ENCODE data around the gene DOCK8.

DNA sequence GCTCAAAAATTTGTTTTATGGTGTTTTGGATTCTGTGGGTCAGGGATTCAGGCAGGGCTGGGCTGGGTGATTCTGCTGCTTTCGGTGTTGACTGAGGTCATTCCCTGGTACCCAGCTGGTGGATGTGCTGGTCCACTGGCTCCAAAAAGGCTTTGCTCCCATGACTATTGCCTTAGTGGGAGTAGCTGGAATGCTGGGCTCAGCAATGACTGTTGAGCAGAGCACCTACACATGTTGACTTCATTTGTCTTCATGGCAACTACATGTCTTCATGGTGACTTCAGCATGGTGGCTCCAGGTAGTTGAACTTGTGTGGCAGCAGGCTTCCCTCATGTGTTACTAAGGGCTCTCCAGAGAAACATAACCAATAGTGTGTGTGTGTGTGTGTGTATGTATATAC, 297.2 kb downstream of the DOCK8 start:
- TF ChIP-seq, protein P1, sequence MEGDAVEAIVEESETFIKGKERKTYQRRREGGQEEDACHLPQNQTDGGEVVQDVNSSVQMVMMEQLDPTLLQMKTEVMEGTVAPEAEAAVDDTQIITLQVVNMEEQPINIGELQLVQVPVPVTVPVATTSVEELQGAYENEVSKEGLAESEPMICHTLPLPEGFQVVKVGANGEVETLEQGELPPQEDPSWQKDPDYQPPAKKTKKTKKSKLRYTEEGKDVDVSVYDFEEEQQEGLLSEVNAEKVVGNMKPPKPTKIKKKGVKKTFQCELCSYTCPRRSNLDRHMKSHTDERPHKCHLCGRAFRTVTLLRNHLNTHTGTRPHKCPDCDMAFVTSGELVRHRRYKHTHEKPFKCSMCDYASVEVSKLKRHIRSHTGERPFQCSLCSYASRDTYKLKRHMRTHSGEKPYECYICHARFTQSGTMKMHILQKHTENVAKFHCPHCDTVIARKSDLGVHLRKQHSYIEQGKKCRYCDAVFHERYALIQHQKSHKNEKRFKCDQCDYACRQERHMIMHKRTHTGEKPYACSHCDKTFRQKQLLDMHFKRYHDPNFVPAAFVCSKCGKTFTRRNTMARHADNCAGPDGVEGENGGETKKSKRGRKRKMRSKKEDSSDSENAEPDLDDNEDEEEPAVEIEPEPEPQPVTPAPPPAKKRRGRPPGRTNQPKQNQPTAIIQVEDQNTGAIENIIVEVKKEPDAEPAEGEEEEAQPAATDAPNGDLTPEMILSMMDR (IDR thresholded peaks at IDR 0.05 in 2 of 3, conservative IDR thresholded peaks at IDR 0.05 in 1 of 3; ENCODE audit: control insufficient read depth in 2 of 3, extremely low read depth in 1 of 3, insufficient read depth in 1 of 3, low read depth in 3 of 3, low read length in 3 of 3): no peak
- TF ChIP-seq EZH2 (IDR thresholded peaks at IDR 0.05; ENCODE audit: borderline replicate concordance, control insufficient read depth, low read depth, low read length) (no peak), RAD21 (IDR thresholded peaks at IDR 0.05; ENCODE audit: insufficient read depth, low read depth, low read length) (no peak), CHD1 (IDR thresholded peaks at IDR 0.05; ENCODE audit: low read depth, low read length) (no peak), POLR2A (IDR thresholded peaks at IDR 0.05; ENCODE audit: low read depth, low read length) (no peak), POLR2AphosphoS5 (IDR thresholded peaks at IDR 0.05; ENCODE audit: low read length) (no peak)
- TF ChIP-seq, protein P2, sequence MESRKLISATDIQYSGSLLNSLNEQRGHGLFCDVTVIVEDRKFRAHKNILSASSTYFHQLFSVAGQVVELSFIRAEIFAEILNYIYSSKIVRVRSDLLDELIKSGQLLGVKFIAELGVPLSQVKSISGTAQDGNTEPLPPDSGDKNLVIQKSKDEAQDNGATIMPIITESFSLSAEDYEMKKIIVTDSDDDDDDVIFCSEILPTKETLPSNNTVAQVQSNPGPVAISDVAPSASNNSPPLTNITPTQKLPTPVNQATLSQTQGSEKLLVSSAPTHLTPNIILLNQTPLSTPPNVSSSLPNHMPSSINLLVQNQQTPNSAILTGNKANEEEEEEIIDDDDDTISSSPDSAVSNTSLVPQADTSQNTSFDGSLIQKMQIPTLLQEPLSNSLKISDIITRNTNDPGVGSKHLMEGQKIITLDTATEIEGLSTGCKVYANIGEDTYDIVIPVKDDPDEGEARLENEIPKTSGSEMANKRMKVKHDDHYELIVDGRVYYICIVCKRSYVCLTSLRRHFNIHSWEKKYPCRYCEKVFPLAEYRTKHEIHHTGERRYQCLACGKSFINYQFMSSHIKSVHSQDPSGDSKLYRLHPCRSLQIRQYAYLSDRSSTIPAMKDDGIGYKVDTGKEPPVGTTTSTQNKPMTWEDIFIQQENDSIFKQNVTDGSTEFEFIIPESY (IDR thresholded peaks at IDR 0.05): no peak

All from GM12878 (cell line).